Type B pancreatic cell (in vitro differentiated cells): ENCODE data around the gene HYAL3. TPM values are rescaled to one million over a fixed set of nuclear protein-coding genes. Genes with fewer than 3 reads are reported as not detected.
"Not testable (repeated sequence)": the region's sequence is repeated elsewhere in the genome, so short reads cannot be mapped to it uniquely, and the experiment has no call there.

Source experiments
- DNase-seq: peaks from one replicate; pipeline ENCODE4 v3.0.0; 2021; ENCODE audit warnings: mixed read lengths; ENCODE audit not compliant: unreplicated experiment; ENCODE audit errors: extremely low spot score
- H3K27ac Mint-ChIP-seq: 2 replicates; pipeline ENCODE4 v1.8.0; 2021; ENCODE audit warnings: mild to moderate bottlenecking, mixed read lengths
- H3K27me3 Mint-ChIP-seq: 2 replicates; pipeline ENCODE4 v1.8.0; 2021; ENCODE audit warnings: mixed read lengths
- H3K36me3 Mint-ChIP-seq: 2 replicates; pipeline ENCODE4 v1.8.0; 2021; ENCODE audit warnings: mixed read lengths
- H3K4me1 Mint-ChIP-seq: one replicate; pipeline ENCODE4 v1.8.0; 2021; ENCODE audit warnings: mixed read lengths; ENCODE audit not compliant: unreplicated experiment
- H3K4me3 Mint-ChIP-seq: 2 replicates; pipeline ENCODE4 v1.8.0; 2021; ENCODE audit warnings: mild to moderate bottlenecking, mixed read lengths
- H3K9me3 Mint-ChIP-seq: 2 replicates; pipeline ENCODE4 v1.8.0; 2021; ENCODE audit warnings: mixed read lengths
- total RNA-seq: library from RNA; stranded (reverse); gene quantifications from 2 replicates; pipeline ENCODE4 v1.2.1, GENCODE V29; 2021; ENCODE audit warnings: low replicate concordance
- TF ChIP-seq, protein P1 (sequence below): fragments of 200-600 bp; sonication (generic); conservative IDR thresholded peaks from 2 replicates; pipeline ENCODE4 v1.5.0; 2021; ENCODE audit warnings: antibody characterized with exemption, mild to moderate bottlenecking

Gene HYAL3
- total RNA-seq, 1 donor from 2014 or later: 2.9 TPM

DNA sequence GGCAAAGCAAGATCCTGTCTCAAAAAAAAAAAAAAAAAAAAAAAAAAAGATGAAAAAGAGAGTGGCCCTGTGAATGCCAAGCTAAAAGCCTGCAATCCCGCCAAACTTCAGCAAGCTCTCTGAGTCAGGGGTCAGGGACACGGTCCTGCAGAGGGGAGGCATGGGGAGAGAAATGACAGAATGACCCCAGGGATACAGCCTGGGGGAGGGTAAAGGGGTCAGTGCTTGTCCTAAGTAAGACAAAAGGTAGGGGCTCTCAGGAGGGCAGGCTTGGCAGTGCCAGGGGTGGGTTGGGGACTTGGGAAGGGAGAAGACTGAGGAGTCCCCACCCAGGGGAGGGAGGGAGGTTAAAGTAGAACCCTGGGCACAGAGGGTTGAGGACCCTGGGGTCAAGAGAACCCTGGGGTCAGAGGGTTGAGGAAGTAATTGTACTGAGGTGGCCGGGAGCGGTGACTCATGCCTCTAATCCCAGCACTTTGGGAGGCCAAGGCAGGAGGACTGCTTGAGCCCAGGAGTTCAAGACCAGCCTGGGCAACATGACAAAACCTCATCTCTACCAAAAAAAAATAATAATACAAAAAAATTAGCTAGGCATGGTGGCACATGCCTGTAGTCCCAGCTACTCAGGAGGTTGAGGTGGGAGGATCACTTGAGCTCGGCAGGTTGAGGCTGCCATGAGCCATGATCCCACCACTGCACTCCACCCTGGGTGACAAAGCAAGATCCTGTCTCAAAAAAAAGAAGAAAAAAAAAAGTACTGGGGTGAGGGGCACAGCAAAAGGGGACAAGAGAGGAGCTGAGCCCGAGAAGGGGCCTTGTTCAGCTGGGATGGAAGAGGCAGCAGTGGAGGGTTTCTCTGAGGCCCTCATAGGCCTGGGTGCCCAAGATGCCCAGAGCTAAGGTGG lies 35.5 kb downstream of the HYAL3 start:
- peaks cover 28% of the 10 kb centered on the region for H3K4me1 Mint-ChIP-seq
- no peak for DNase-seq
- H3K27me3 Mint-ChIP-seq: no peaks in the 10 kb centered on the region
- H3K36me3 Mint-ChIP-seq: no peaks in the 10 kb centered on the region
- TF ChIP-seq, protein P1, sequence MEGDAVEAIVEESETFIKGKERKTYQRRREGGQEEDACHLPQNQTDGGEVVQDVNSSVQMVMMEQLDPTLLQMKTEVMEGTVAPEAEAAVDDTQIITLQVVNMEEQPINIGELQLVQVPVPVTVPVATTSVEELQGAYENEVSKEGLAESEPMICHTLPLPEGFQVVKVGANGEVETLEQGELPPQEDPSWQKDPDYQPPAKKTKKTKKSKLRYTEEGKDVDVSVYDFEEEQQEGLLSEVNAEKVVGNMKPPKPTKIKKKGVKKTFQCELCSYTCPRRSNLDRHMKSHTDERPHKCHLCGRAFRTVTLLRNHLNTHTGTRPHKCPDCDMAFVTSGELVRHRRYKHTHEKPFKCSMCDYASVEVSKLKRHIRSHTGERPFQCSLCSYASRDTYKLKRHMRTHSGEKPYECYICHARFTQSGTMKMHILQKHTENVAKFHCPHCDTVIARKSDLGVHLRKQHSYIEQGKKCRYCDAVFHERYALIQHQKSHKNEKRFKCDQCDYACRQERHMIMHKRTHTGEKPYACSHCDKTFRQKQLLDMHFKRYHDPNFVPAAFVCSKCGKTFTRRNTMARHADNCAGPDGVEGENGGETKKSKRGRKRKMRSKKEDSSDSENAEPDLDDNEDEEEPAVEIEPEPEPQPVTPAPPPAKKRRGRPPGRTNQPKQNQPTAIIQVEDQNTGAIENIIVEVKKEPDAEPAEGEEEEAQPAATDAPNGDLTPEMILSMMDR: no peak
- H3K27ac Mint-ChIP-seq: peak overlapping the region; percentile 92
- H3K4me3 Mint-ChIP-seq: peak overlapping the region; percentile 69
- no peaks in the 10 kb centered on the region for H3K9me3 Mint-ChIP-seq

DNA sequence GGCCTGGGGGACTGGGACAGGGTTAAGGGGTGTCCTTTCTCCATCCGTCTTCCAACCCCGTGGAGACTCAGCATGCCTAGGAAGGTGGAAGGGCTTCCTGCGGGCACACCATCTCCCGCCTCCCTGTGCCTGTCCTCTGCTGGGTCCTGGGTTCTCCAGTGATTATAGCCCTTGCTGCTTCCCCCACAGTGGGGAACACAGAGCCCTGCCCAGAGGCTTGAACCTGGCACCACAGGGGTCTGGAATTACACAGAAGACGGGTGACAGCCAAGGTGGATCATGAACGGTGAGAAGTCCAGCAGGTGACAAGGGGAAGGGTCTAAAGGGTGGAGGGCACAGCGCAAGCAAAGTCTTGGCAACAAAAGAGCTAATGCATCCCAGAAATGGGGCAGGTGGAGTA lies 36.4 kb downstream of the HYAL3 start:
- no peak for DNase-seq
- no peak overlapping the region for H3K4me3 Mint-ChIP-seq
- peaks cover 28% of the 10 kb centered on the region for H3K4me1 Mint-ChIP-seq
- H3K36me3 Mint-ChIP-seq: no peaks in the 10 kb centered on the region
- no peaks in the 10 kb centered on the region for H3K9me3 Mint-ChIP-seq
- H3K27ac Mint-ChIP-seq: peak overlapping the region; percentile 73
- TF ChIP-seq, protein P1: no peak
- no peaks in the 10 kb centered on the region for H3K27me3 Mint-ChIP-seq

DNA sequence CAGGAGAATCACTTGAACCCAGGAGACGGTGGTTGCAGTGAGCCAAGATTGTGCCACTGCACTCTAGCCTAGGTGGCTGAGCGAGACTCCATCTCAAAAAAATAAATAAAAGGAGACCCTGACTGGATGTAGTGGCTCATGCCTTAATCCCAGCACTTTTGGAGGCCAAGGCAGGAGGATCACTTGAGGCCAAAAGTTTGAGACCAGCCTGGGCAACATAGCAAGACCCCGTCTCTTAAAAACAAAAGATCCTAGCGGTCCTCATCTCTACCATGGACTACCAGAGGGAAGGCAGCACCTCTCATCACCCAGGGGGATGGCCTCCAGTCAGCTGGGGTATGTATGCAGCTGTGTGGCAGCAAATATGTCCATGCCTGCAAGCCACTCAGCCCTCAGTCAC lies 37.0 kb downstream of the HYAL3 start:
- H3K9me3 Mint-ChIP-seq, H3K27me3 Mint-ChIP-seq, DNase-seq, H3K4me3 Mint-ChIP-seq, H3K36me3 Mint-ChIP-seq: not testable (repeated sequence)
- H3K4me1 Mint-ChIP-seq: peaks cover 31% of the 10 kb centered on the region
- H3K27ac Mint-ChIP-seq: peak overlapping the region; percentile 91

DNA sequence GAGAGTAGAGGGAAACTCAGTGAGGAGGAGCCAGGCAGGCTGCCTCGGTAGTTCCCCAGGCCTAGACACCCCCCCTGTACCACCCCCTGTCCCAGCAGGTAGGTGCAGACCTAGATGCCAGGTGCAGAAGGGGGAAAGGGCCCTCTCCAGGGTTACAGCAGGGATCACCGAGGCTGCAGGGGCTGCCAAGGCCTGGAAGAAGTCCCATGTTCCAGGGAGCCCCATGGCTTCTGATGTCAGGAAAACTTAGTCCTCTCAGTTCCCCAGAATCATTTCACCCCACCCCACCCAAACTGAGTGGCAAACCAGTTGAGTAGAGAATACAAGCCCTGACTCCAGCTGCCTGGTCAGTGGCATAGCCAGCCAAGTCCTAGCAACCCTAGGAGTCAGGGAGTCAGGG lies 37.7 kb downstream of the HYAL3 start:
- TF ChIP-seq, protein P1: no peak
- peak overlapping the region; percentile 70 for H3K4me3 Mint-ChIP-seq
- H3K9me3 Mint-ChIP-seq: no peaks in the 10 kb centered on the region
- DNase-seq: no peak
- H3K36me3 Mint-ChIP-seq: peaks cover 4% of the 10 kb centered on the region
- H3K4me1 Mint-ChIP-seq: peaks cover 30% of the 10 kb centered on the region
- peak overlapping the region; percentile 91 for H3K27ac Mint-ChIP-seq
- H3K27me3 Mint-ChIP-seq: no peaks in the 10 kb centered on the region

DNA sequence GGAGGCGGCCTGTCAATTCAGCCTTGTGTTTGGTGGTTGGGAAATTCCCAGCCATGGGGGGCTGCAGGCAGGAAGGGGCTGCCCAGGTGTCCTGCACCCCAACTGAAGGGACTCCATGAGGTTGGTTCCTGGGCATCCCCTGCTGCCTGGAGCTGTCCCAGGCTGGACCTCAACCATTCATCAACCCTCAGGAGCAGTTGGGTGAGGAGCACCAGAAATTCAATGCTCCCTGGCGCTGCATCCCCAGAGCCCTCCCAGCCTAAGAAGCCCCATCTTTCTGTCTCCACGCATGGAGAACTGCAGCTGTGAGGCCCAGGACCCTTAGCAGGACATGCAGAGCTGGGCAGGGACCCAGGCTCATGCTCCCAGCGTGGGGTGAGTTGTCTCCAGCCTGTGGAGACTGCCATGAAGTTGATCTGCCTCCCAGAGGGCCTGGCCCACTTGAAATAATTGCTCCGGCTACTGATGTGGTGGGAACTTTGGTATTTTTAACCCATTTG lies 38.2 kb downstream of the HYAL3 start:
- H3K27ac Mint-ChIP-seq: peak overlapping the region; percentile 91

More for the DNA sequence above, 38.2 kb downstream of the HYAL3 start:
- peaks cover 27% of the 10 kb centered on the region for H3K4me1 Mint-ChIP-seq
- TF ChIP-seq, protein P1: no peak
- no peak for DNase-seq
- peak overlapping the region; percentile 70 for H3K4me3 Mint-ChIP-seq
- H3K9me3 Mint-ChIP-seq: no peaks in the 10 kb centered on the region
- H3K36me3 Mint-ChIP-seq: peaks cover 4% of the 10 kb centered on the region
- H3K27me3 Mint-ChIP-seq: no peaks in the 10 kb centered on the region
